ENCODE data around the gene TSPAN11.
"Not testable (repeated sequence)": the region's sequence is repeated elsewhere in the genome, so short reads cannot be mapped to it uniquely, and the experiment has no call there.

TSPAN11 gene

GRCh38 chr12:31005256-31005943 lies 78.9 kb downstream of the TSPAN11 start:
- DNase-seq = no peak

DNA sequence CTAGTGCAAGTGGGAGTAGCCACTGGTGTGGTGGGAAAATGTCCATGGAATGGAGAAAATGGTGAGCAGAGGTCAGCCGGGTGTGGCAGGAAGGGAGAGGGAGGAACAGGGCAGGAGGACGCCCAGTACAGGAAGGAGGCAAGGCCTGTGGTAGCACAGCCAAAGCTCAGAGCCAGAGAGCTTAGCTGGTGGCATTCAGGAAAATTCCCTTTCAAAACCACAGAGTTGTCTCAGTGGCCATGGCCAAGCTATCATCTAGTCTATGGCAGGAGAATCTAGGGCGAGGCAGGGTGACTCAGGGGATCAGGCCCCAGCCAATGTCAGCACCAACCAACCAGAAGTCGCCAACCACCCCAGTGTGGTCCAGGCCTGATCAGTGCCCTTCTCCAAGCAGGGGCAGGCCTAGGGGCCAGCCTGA lies 79.4 kb downstream of the TSPAN11 start:
- no peak for DNase-seq

DNA sequence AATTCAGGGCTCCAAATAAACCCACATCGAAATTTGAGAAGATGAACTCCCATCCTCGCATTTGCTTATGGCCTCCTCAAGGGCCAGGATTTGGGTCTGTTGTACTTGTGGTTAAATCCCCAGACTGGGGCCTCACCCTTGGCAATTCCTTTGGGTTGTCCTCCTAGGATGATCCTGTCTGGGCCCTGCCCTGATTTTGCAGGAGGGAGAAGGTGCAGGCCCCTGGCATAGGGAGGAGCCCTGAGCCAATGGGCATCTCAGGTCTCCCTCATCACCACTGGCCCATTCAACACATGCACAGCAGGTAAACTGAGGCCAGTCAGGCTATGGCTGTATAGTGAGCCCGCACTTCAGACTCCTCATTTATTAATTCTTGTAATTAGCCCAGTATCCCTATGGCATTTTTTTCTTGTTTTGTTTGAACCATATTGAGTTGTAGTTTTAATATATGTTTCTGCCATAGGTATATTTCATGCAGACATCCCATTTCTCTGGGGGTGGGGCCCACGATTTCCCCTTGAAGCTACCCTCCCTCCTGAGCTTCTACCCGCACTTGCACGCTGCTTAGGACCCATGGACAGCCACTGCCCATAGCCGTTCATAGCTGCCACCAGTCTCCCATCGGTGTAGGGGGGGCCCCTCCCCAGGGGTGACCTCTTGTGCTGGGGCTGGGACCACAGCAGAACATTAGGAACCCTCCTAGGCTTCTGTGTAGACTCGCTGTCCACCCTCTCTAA lies 80.0 kb downstream of the TSPAN11 start:
- no peak for DNase-seq

- DNase-seq = no peak
Measured at GRCh38 chr12:31007153-31007495, 80.6 kb downstream of the TSPAN11 start.

- no peak for DNase-seq
Measured at GRCh38 chr12:31007636-31008175, 81.2 kb downstream of the TSPAN11 start.

DNA sequence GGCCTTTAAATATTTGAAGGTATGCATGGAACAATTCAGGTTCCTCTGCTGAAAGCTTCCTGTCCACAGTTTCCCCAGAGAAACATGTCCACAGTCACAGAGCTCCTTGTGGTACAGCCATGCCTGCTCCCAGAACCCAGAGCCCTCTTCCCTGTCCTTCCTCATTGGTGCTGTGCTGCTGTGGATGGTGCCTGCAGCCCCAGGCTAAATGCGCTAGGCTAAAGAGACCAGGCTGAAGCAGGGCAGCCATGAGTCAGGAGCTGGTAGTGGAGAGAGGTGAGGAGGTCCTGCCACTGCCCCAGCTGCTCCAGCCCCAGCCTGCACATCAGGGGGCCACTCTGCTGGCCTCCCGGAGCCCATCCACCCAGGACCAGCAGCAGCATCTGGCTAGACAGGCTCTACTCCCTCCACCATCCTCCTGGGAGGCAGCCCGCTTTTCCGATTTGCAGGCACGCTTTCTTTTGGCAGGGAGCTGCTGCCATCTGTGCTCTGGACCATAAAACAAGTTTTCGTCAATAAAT lies 81.8 kb downstream of the TSPAN11 start:
- no peak for DNase-seq

DNA sequence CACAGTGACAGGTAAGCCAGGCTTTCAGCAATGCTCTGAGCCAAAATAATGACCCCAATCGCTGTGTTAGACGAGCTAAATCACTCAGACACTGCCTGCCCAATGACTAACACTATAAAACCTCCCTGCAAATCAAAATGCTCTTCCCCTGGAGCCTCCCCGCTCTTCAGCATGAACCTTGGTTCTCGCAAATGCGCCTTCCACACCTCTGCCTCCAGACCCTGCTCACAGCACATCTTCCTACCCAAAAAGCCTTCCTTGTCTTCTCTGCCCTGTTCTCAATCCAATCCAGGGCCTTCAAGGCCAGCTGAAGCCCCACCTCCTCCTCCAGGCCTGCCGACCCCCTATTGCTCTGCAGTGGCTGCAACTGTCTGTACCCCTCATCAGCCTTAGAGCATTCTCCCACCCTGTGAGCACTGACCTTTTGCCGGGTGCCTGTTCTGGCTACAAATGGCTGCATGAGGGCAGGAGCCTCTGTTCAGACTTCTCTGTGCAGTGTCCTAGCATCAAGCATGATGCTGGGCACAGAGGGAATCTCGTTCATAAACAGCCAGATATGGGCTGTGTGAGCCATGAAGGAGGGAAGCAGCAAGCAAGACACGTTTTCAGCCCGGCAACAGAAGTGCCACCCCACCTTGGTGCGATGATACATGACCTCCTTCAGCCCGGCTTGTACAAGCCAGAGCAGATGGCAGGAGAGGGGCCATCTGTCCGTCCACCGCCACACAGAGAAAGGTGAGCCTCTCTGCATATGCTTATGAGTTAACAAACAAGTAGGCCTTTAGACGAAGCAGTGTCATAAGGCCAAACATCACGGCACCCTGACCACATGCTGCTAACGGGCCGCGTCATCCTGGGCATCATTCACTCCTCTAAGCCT lies 82.7 kb downstream of the TSPAN11 start:
- no peak for DNase-seq

- no peak for DNase-seq
Measured at GRCh38 chr12:31009976-31010375, 83.4 kb downstream of the TSPAN11 start.

DNA sequence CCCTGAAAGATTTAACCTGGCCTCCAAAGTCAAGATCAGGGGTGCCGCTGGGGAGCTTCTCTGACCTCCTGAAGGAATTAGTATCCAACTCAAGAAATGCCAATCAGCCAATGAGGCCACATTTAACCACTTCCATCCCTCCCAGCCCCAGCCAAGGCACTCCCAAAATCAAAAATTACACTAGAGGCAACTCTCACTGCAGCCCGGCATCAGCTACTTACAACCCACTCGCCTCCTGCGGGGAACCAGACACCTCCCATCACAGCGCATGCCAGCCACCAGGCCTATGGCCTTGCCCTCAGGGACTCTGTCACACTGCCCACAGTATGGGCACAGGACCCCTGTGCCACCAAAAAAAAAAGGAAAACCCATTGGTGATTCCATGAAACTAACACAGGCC lies 84.8 kb downstream of the TSPAN11 start:
- DNase-seq = no peak

DNA sequence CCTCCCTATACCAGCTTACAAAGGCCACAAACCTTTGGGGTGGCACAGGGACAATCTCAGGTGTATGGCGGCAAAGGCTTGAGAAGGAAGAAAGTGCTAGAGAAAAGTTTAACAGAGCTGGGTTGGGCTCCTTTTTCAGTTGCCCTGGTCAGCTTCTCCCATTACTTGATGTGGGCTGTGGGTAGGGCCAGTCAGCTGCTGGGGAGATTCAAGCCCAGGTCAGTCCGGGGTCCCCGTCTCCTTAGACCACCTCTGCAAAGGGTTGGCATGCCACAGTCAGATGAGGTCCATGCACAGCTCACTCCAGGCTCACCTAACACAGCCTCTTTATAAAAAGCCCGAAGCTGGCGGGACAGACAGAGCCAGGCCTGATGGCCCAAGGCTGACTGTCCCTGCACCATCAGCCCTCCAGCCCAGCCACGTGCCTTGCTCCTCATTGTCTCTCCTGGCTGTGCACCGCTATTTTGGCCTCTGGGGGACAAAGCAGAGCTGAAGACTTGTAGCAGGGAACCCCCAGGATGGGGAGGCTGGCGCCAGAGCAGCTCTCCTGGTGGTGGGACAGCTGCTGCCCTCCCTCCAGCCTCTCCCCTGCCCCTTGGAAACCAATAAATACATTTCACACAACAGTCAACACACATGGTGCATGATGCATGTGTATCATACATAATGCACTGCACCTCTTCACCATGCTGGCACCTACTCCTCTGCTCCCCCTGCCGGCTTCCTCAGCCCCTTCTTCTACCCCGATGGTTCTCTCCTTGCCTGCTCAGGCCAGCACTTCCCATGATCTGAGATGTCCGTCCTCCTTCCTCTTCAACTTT lies 85.4 kb downstream of the TSPAN11 start:
- DNase-seq = no peak

DNA sequence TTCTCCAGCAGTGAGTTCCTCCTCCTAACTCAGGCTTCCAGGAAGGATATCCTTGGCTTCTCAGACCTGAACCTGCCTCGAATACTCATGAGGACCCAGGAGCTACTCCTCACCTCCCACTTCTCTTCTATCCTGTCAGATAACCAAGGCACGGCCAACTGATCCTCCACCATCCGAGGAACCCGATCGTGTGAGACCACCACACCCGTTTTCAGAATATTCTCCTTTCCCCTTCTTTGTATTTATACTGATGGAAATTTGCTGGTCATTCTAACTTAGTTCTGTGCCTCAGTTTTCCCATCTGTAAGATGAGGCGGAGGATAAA lies 86.0 kb downstream of the TSPAN11 start:
- DNase-seq = not testable (repeated sequence)

- DNase-seq = no peak
Measured at GRCh38 chr12:31015215-31015614, 88.7 kb downstream of the TSPAN11 start.

GRCh38 chr12:31016057-31016456 lies 89.5 kb downstream of the TSPAN11 start:
- DNase-seq = no peak

- DNase-seq = no peak
Measured at GRCh38 chr12:31017535-31017934, 91.0 kb downstream of the TSPAN11 start.

GRCh38 chr12:31018106-31018789 lies 91.7 kb downstream of the TSPAN11 start:
- DNase-seq = no peak

- no peak for DNase-seq
Measured at GRCh38 chr12:31018790-31019505, 92.4 kb downstream of the TSPAN11 start.

DNA sequence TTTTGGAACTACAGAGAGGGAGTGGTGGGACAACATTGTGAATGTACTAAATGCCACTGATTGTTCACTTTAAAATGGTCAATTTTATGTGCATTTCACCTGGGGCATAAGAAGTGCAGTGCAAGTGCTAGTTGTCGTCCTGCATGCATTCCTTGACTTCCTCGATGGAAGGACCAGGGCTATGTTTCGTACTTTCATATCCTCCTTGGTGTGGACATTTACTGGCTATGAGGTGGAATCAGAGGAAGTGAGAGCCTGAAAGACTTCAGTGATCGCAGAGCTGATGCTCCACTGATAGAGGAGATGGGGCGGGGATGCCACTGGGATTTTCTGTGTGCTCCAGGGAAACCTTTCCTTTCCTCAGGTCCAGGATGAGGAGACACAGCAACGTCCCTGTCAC lies 93.0 kb downstream of the TSPAN11 start:
- DNase-seq = no peak

- no peak for DNase-seq
Measured at GRCh38 chr12:31019976-31020375, 93.4 kb downstream of the TSPAN11 start.

DNA sequence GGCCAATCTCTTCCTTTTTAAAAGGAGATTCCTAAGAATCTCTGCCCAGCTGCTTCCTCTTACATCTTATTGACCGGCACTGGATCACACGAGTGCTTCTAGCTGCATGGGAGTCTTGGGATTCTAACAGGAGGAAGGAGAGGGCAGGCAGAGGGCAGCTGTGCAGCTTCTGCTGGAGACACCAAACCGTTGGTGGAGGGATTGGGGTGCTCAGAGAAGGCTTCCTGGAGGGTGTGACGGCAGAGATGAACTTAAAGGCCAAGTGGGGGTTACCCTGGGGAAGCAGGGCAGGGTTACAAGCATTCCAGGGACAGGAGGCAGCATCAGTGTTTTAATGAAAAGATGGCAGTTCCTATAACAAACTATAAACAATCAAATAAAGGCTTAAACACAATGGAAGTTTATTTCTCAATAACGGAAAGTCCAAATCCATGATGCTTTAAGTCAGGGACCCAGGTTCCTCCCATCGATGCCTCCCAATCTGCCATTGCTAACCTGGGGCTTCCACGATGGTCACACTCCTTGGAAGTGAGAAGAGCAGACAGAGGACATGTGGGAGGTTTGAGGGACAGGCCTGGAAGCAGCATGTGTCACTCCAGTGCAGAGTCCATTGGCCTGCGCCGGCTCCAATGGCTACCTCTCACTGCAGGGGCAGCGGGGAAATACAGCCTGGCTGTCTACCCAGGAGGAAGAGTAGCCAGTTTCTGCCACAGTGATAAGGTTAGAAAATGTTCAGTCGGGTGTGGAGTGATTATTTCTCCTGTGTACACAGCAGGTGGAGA lies 94.0 kb downstream of the TSPAN11 start:
- DNase-seq = no peak

GRCh38 chr12:31021181-31021580 lies 94.6 kb downstream of the TSPAN11 start:
- DNase-seq = no peak

All from CD4-positive, alpha-beta T cell treated with Interleukin-1 beta for 1 hour (primary cell).